Fibroblast of pulmonary artery (primary cell): Measurements from ENCODE around the gene SMTN.
"Not testable (repeated sequence)": the region's sequence is repeated elsewhere in the genome, so short reads cannot be mapped to it uniquely, and the experiment has no call there.

ENCODE experiments used
- DNase-seq: peaks from one replicate; pipeline ENCODE4 v3.0.0-alpha.2; 2010; ENCODE audit warnings: low read depth
- H3K4me3 ChIP-seq: replicated peaks from 2 replicates; pipeline ENCODE4 v1.5.1; 2011; ENCODE audit warnings: low read depth, mild to moderate bottlenecking, control low read depth, low read length, moderate library complexity
- TF ChIP-seq, protein P1 (sequence below): IDR thresholded peaks from 2 replicates; pipeline ENCODE4 v1.5.1; 2011; ENCODE audit warnings: mild to moderate bottlenecking, control low read depth, low read length, inconsistent platforms; ENCODE audit errors: missing control alignments

SMTN gene

DNA sequence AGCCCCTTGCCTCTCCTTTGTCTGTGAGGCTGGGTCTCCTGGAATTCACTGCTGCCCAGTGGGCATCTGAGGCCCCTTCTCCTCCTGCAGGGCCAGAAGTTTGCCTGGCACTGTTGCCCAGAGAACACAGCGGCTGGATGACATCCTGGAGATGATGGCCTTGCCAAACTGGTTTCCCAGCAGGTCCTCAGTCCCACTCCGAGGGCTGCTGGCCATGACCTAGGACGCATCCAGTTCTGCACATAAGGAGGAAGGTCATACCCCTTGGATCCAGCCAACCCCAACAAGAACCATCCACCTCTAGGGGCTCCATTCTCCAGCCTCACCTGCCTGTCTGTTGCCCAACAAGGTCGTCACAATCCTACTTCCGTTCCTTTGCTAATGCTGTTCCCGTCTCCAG, 3.4 kb upstream of the SMTN start:
- no peak for DNase-seq
- H3K4me3 ChIP-seq, result no peak overlapping the region
- TF ChIP-seq, protein P1, sequence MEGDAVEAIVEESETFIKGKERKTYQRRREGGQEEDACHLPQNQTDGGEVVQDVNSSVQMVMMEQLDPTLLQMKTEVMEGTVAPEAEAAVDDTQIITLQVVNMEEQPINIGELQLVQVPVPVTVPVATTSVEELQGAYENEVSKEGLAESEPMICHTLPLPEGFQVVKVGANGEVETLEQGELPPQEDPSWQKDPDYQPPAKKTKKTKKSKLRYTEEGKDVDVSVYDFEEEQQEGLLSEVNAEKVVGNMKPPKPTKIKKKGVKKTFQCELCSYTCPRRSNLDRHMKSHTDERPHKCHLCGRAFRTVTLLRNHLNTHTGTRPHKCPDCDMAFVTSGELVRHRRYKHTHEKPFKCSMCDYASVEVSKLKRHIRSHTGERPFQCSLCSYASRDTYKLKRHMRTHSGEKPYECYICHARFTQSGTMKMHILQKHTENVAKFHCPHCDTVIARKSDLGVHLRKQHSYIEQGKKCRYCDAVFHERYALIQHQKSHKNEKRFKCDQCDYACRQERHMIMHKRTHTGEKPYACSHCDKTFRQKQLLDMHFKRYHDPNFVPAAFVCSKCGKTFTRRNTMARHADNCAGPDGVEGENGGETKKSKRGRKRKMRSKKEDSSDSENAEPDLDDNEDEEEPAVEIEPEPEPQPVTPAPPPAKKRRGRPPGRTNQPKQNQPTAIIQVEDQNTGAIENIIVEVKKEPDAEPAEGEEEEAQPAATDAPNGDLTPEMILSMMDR, result no peak

DNA sequence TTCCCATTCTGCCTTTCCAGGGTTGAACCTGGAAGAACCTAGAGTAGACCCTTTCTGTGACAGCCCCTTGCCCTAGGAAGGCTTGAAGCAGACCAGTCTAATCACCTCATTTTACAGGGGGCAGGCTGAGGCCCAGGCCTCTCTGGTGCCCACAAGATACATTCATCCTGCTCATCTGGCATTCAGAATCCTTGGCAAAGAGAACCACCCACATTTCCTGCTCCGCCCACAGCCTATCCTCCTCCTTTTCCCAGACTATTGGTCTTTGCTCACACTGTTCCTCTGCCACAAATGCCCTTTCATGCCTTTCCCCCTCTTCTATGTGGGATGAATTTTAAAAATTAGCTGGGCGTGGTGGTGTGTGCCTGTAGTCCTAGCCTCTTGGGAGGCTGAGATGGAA, 2.7 kb upstream of the SMTN start:
- not testable (repeated sequence) for H3K4me3 ChIP-seq

DNA sequence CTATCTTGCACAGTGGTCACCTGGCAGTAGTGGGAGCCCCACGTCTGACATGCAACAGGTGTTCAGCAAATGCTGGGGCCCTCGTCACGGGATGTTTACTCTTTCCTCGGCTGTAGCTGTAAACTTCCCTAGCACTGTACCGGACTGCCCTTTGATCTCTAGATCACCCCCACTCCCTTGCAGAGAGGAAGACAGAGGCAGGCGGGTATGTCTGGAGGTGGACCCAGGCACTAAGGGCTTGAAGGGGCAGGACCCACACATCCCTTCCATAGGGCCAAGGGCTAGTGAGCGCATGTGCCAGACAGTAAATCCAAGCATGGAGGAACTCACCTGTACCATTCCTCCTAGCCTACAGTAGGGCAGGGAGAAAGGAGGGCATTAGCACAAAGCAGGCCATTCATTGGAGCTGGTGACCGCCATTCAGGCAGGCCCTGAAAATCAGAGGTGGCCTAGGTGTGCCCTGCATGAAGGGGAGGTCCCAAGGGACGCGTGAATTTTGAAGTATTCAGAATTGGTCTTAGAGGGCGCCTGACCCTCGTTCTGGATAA, 1.9 kb upstream of the SMTN start:
- DNase-seq, result no peak
- TF ChIP-seq, protein P1, result no peak
- no peak overlapping the region for H3K4me3 ChIP-seq

More for the DNA sequence above, 2.7 kb upstream of the SMTN start:
- not testable (repeated sequence) for DNase-seq

DNA sequence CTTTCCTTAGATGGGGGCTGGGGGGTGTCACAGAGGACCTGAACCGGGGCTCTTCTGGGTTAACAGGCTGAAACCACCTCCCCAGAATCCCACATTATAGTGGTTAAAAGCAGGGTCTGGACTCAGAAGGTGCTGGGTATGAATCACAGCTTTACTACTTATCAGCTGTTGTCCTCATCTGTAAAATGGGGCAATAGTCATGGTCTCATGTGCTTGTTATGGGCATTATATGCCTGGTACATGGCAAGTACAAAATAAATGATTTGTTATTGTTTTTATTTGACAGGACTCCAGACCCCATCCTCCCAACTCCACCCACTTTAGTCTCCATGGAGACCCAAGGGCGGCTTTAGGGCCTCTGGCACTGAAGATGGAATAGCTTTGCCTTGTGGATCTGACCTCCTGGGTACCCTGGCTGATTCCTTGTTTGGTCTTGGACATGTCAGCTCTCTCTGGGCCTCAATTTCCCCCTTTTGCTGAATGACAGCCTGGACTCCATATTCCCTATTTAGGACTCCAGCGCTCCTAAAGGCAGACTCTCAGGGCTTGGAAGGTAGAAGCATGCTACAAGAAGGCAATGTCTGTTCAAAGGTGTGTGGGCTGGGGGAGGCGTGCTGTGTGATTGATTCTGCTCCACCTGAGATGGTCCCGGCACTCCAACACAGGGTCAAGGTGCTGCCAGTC, 812 bp upstream of the SMTN start:
- H3K4me3 ChIP-seq, result peak overlapping the region; percentile 85
- TF ChIP-seq, protein P1, result no peak
- DNase-seq, result no peak

DNA sequence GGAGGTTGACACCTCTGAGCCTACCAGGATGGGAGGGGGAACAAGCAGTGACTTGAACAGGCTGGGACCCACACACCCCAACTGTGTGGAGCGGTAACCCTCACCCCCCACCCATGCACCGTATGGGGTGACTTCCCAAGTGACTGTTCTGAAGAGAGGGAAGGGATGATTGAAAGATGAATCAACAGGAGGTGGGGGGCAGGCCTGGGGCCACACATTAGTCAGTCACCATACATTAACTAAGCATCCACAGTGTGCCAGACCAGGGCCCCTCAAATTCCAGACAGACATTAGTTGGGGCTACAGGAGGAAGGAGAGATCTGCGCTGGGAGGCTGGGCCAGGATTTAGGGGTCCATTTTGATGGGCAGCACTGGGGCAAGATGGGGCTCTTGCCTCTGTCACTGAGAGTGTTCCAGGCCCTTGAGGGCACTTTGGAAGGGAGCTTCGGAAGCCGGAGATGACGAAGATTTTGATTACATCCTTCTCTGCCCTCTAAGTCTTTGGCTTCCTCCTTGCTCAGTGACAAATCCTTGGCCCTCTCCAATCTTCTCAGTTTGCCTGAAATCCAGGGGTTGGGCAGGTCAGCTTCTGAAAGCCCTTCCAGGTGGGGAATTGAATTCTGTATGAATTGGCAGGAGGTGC, 966 bp downstream of the SMTN start:
- DNase-seq, result no peak
- peak overlapping the region; percentile 85 for H3K4me3 ChIP-seq
- TF ChIP-seq, protein P1, result no peak

DNA sequence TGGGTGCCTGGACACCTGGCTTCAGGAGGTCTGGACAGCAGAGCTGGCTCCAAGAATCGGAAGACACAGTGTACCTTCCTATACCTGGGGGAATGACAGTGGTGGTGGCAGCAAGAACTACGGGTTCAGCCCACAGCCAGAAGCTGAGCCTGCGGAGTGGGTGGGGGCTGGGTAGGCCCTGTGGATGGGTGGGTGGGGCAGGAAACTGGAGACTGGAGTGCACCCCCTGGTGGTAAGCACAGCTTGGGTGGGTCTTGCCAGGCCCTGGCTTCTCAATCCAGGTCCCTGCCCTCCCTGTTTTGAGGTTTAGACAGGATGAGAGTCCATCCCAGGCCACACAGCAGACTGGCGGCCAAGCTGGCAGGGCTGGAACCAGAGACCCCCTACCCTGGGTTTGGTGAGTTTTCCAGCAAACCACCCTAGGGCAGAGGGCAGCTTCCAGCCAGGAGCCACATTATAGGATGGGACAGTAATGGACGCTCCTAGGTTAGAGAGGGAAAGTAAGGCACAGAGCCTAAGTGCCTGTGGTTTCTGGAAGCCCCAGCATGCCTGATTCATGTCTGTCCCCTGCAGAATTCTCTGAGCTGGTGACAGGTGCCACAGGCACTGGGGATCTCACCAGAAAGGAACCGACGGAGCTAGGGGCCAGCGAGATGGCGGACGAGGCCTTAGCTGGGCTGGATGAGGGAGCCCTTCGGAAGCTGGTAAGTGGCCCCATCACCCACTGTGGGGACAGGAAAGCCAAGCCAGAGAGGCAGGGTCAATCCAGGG, 1.7 kb downstream of the SMTN start:
- TF ChIP-seq, protein P1, result peak; percentile 74
- H3K4me3 ChIP-seq, result peak overlapping the region; percentile 85
- peak; percentile 81 for DNase-seq

DNA sequence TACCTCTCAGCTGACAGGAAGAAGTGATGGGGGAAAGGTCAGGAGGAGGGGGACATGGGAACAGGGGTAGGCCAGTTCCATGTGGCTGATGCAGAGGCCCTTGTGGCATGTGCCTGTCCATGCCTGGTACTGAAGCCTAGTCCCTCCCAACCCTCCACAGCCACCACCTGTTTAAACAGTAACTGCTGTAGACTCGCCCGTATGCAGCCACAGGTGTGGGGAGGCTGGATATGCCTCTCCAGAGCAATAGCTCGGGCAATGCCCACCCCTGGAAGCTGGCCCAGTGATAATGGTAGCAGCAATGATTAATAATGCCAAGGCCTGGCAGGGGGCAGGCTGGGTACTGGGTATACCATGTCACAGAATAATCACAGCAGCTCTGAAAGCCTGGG, 2.3 kb downstream of the SMTN start:
- peak overlapping the region; percentile 85 for H3K4me3 ChIP-seq
- no peak for DNase-seq
- TF ChIP-seq, protein P1, result no peak
